Caco-2 (cell line): ENCODE measurements around the gene GANAB. TPM values are rescaled to one million over a fixed set of nuclear protein-coding genes. Genes with fewer than 3 reads are reported as not detected.

ENCODE experiments used
- BruUV-seq: library from RNA; stranded (reverse); fragments of 400-500 nt; replicated peaks from 2 replicates; lab custom pipeline; 2021; lab: Mats Ljungman, UMichigan
- CTCF ChIA-PET: fragments of 300-600 bp; sonication (Branson Sonifier 250); formaldehyde crosslinking; loops from one replicate; lab custom pipeline; 2022; ENCODE audit warnings: antibody characterized with exemption; lab: Charles Lee
- POLR2A ChIA-PET: fragments of 300-600 bp; sonication (Branson Sonifier 250); formaldehyde crosslinking; loops from one replicate; lab custom pipeline; 2022; ENCODE audit warnings: antibody characterized with exemption; lab: Charles Lee
- DNase-seq, 2 experiments: peaks; one replicate each; pipeline versions ENCODE4 v3.0.0 to v3.0.0-alpha.2; 2020 to 2022
- H3K27me3 ChIP-seq: replicated peaks from 2 replicates; pipeline ENCODE4 v1.6.0; 2011; ENCODE audit warnings: low read length; ENCODE audit not compliant: control insufficient read depth, insufficient read depth
- H3K36me3 ChIP-seq: 2 replicates; pipeline ENCODE4 v1.5.1; 2011; ENCODE audit warnings: low read length; ENCODE audit not compliant: control insufficient read depth, insufficient read depth
- H3K4me1 ChIP-seq: fragments of 250-450 bp; sonication (Bioruptor Pico); 2 replicates; pipeline ENCODE4 v1.5.1; 2020; ENCODE audit warnings: mild to moderate bottlenecking
- H3K4me3 ChIP-seq: 2 replicates; pipeline ENCODE4 v1.5.1; 2011; ENCODE audit warnings: low read depth, mild to moderate bottlenecking, control low read depth, low read length
- H3K9me3 ChIP-seq: fragments of 250-450 bp; sonication (Bioruptor Pico); 2 replicates; pipeline ENCODE4 v1.5.1; 2020; ENCODE audit warnings: mild to moderate bottlenecking, moderate library complexity
- H3K27ac Mint-ChIP-seq: one replicate; pipeline ENCODE4 v1.8.0; 2022; ENCODE audit warnings: mixed read lengths; ENCODE audit not compliant: unreplicated experiment
- H3K27me3 Mint-ChIP-seq: one replicate; pipeline ENCODE4 v1.8.0; 2022; ENCODE audit warnings: mixed read lengths; ENCODE audit not compliant: insufficient read depth, unreplicated experiment
- H3K36me3 Mint-ChIP-seq: one replicate; pipeline ENCODE4 v1.8.0; 2022; ENCODE audit warnings: mild to moderate bottlenecking, mixed read lengths; ENCODE audit not compliant: insufficient read depth, unreplicated experiment
- H3K4me1 Mint-ChIP-seq: one replicate; pipeline ENCODE4 v1.8.0; 2022; ENCODE audit warnings: low read depth, mixed read lengths; ENCODE audit not compliant: unreplicated experiment
- H3K4me3 Mint-ChIP-seq: one replicate; pipeline ENCODE4 v1.8.0; 2022; ENCODE audit warnings: mild to moderate bottlenecking, moderate library complexity, mixed read lengths; ENCODE audit not compliant: unreplicated experiment
- H3K9me3 Mint-ChIP-seq: one replicate; pipeline ENCODE4 v1.8.0; 2022; ENCODE audit warnings: mixed read lengths; ENCODE audit not compliant: unreplicated experiment
- CTCF ChIP-seq, 2 experiments: fragments of 200-600 bp in 1 of 2; IDR thresholded peaks; 1 replicate in 1 of 2; 2 replicates in 1 of 2; pipeline versions ENCODE4 v1.5.1 to v1.8.0; 2011 to 2022; ENCODE audit warnings: antibody characterized with exemption in 1 of 2, control low read depth in 1 of 2, inconsistent platforms in 1 of 2, low read depth in 1 of 2, low read length in 1 of 2, mild to moderate bottlenecking in 1 of 2, moderate library complexity in 1 of 2; ENCODE audit not compliant: insufficient read depth in 1 of 2, severe bottlenecking in 1 of 2, unreplicated experiment in 1 of 2
- intact Hi-C: fragments of 100-400 bp; cut with micrococcal nuclease; formaldehyde crosslinking; loops from one replicate; pipeline ENCODE4 v1.10.0; 2022; ENCODE audit not compliant: unreplicated experiment
- total RNA-seq: library from RNA; stranded (reverse); gene quantifications from 2 replicates; pipeline ENCODE4 v1.2.3, GENCODE V29; 2022

Gene GANAB
- total RNA-seq, 1 experiment from 2014 or later, result 442 TPM

GRCh38 chr11:62678433-62678769 is 32.0 kb upstream of the GANAB start:
- peak overlapping the region; percentile 91 for H3K27ac Mint-ChIP-seq
- H3K27me3 Mint-ChIP-seq, result no peaks in the 10 kb centered on the region
- H3K4me1 ChIP-seq, result no peaks in the 10 kb centered on the region; the same call in 1 of the 2 replicates
- POLR2A ChIA-PET, result no interaction called here
- CTCF ChIA-PET, result no interaction called here
- no peaks in the 10 kb centered on the region for H3K9me3 Mint-ChIP-seq
- intact Hi-C loops, result loop anchor here (10.0 kb wide), 1 partner anchor 284 kb away; no protein-coding TSS in a partner anchor
- peaks cover 15% of the 10 kb centered on the region for H3K4me1 Mint-ChIP-seq
- no TSS peak for BruUV-seq
- no peak for DNase-seq
- TF ChIP-seq CTCF (IDR thresholded peaks at IDR 0.05; ENCODE audit: insufficient read depth in 1 of 2, low read depth in 1 of 2, low read length in 1 of 2, severe bottlenecking in 1 of 2, unreplicated experiment in 1 of 2), result no peak
- peak overlapping the region; percentile 95 for H3K4me3 ChIP-seq
- H3K36me3 ChIP-seq, result no peaks in the 10 kb centered on the region
- H3K36me3 Mint-ChIP-seq, result peaks cover 32% of the 10 kb centered on the region
- H3K4me3 Mint-ChIP-seq, result peak overlapping the region; percentile 81
- no peaks in the 10 kb centered on the region for H3K27me3 ChIP-seq
- H3K9me3 ChIP-seq, result no peaks in the 10 kb centered on the region

DNA sequence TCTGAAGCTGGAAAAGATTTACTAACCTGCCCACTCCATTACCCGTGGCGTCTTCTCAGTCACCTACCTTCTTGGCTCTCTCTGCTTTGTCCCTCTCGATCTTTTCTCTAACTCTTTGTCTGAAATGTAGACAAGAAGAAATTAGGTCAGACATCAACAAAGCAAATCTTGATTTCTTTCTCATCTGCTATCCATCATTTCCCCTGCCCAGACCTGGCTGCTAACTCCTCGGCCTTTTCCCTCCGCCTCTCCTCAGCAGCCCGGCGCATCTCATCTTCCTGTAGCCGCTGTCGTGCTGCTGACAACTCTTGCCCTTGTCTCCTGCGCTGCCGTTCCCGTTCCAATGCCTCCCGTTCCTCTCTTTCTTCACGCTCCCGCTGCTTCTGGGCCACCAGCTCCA is 31.3 kb upstream of the GANAB start:
- no peak for TF ChIP-seq CTCF (IDR thresholded peaks at IDR 0.05; ENCODE audit: insufficient read depth in 1 of 2, low read depth in 1 of 2, low read length in 1 of 2, severe bottlenecking in 1 of 2, unreplicated experiment in 1 of 2)
- ChIA-PET POLR2A (no interaction called here), CTCF (interaction anchor here (0.6 to 1.9 kb wide), 2 partner anchors 109 to 290 kb away, joined by 3 to 7 read pairs; no protein-coding TSS in a partner anchor)
- H3K36me3 ChIP-seq, result no peaks in the 10 kb centered on the region; the same call in 1 of the 2 replicates
- peaks cover 6% of the 10 kb centered on the region for H3K4me1 ChIP-seq
- no TSS peak for BruUV-seq
- H3K27ac Mint-ChIP-seq, result peak overlapping the region; percentile 91
- no peak for DNase-seq
- peaks cover 15% of the 10 kb centered on the region for H3K4me1 Mint-ChIP-seq
- no peaks in the 10 kb centered on the region for H3K9me3 Mint-ChIP-seq
- H3K27me3 Mint-ChIP-seq, result no peaks in the 10 kb centered on the region
- no peaks in the 10 kb centered on the region for H3K9me3 ChIP-seq
- H3K36me3 Mint-ChIP-seq, result peaks cover 39% of the 10 kb centered on the region
- H3K4me3 ChIP-seq, result no peak overlapping the region
- peak overlapping the region; percentile 81 for H3K4me3 Mint-ChIP-seq
- intact Hi-C loops, result loop anchor here (10.0 kb wide), 1 partner anchor 283 kb away; no protein-coding TSS in a partner anchor
- H3K27me3 ChIP-seq, result no peaks in the 10 kb centered on the region

GRCh38 chr11:62677156-62677555 is 30.7 kb upstream of the GANAB start:
- Mint-ChIP-seq H3K27ac (no peak overlapping the region), H3K36me3 (peaks cover 44% of the 10 kb centered on the region), H3K9me3 (no peaks in the 10 kb centered on the region), H3K27me3 (no peaks in the 10 kb centered on the region), H3K4me1 (peaks cover 15% of the 10 kb centered on the region), H3K4me3 (peak overlapping the region; percentile 81)
- Histone ChIP-seq H3K27me3 (no peaks in the 10 kb centered on the region), H3K4me1 (peaks cover 9% of the 10 kb centered on the region), H3K36me3 (no peaks in the 10 kb centered on the region; the same call in 1 of the 2 replicates), H3K4me3 (no peak overlapping the region), H3K9me3 (no peaks in the 10 kb centered on the region)
- intact Hi-C loops, result loop anchor here (10.0 kb wide), 1 partner anchor 282 kb away; no protein-coding TSS in a partner anchor
- ChIA-PET CTCF (interaction anchor here (0.6 to 1.9 kb wide), 2 partner anchors 109 to 289 kb away, joined by 3 to 7 read pairs; no protein-coding TSS in a partner anchor), POLR2A (interaction anchor here (0.5 to 1.0 kb wide), 2 partner anchors 12 to 51 kb away, joined by 10 to 11 read pairs; partner anchors contain the start of genes C11orf98, CSKMT and TTC9C)
- no peak for TF ChIP-seq CTCF (IDR thresholded peaks at IDR 0.05; ENCODE audit: insufficient read depth in 1 of 2, low read depth in 1 of 2, low read length in 1 of 2, severe bottlenecking in 1 of 2, unreplicated experiment in 1 of 2)
- no peak for DNase-seq
- BruUV-seq, result no TSS peak
